ENCODE results near the gene TECPR2.

DNA sequence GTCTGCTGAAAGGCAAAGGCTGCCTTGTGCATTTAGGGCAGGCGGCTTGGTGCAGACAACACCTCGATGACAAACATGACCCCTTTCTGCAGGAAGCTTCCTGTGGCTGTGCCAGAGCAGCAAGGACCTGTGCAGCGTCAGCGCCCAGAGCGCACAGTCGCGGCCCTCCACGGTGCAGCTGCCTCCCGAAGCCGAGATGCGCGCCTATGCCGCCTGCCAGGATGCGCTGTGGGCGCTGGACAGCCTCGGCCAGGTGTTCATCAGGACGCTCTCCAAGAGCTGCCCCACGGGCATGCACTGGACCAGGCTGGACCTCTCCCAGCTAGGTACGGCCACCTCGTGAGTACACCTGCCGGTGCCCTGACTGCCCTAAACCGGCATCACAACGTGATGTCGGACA lies 89.6 kb downstream of the TECPR2 start:
- TF ChIP-seq, protein P1, sequence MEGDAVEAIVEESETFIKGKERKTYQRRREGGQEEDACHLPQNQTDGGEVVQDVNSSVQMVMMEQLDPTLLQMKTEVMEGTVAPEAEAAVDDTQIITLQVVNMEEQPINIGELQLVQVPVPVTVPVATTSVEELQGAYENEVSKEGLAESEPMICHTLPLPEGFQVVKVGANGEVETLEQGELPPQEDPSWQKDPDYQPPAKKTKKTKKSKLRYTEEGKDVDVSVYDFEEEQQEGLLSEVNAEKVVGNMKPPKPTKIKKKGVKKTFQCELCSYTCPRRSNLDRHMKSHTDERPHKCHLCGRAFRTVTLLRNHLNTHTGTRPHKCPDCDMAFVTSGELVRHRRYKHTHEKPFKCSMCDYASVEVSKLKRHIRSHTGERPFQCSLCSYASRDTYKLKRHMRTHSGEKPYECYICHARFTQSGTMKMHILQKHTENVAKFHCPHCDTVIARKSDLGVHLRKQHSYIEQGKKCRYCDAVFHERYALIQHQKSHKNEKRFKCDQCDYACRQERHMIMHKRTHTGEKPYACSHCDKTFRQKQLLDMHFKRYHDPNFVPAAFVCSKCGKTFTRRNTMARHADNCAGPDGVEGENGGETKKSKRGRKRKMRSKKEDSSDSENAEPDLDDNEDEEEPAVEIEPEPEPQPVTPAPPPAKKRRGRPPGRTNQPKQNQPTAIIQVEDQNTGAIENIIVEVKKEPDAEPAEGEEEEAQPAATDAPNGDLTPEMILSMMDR (IDR thresholded peaks at IDR 0.05), result no peak
- TF ChIP-seq POLR2AphosphoS5 (IDR thresholded peaks at IDR 0.05; ENCODE audit: insufficient read depth in 1 of 2, low read depth in 1 of 2), result no peak
